ENCODE data around the gene EXOC2.

EXOC2 gene

DNA sequence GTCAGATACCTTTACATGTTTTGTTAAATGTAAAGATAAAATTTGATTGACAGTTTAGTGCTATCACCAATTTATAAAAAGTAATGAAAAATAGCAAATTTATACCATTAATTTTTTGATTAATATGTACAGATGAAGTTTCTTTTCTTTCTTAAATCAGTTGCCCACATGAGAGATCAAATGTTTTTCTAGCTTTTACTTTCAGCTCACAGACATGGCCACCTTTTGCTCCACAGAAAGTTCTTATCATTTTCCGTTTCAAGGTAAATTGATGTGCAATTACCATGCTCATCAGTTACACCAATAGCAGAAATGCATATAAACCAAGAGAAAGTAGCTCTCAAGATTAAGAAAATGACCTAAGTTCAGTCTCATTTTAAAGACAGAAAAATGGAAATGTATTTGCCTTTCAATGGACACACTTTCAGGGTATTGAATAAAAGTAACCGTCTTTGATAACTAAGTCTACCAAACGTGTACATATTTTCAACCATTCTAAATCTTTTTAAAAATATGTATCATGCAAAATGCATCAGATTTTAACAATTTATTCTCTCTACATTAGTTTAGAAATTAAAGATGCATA, 16.6 kb upstream of the EXOC2 start:
- Histone ChIP-seq H3K4me1 (no peaks in the 10 kb centered on the region), H3K36me3 (ENCODE audit: control insufficient read depth, insufficient read depth, low read length) (no peaks in the 10 kb centered on the region), H3K27me3 (ENCODE audit: control insufficient read depth, insufficient read depth, low read length) (no peaks in the 10 kb centered on the region), H3K4me3 (ENCODE audit: low read depth, low read length) (no peak overlapping the region), H3K9me3 (ENCODE audit: control insufficient read depth, low read length) (no peaks in the 10 kb centered on the region), H2AFZ (no peak overlapping the region), H3K9ac (no peak overlapping the region), H3K27ac (no peak overlapping the region), H3K4me2 (ENCODE audit: low read length) (no peak overlapping the region), H3K79me2 (no peaks in the 10 kb centered on the region)
- TF ChIP-seq, protein P1, sequence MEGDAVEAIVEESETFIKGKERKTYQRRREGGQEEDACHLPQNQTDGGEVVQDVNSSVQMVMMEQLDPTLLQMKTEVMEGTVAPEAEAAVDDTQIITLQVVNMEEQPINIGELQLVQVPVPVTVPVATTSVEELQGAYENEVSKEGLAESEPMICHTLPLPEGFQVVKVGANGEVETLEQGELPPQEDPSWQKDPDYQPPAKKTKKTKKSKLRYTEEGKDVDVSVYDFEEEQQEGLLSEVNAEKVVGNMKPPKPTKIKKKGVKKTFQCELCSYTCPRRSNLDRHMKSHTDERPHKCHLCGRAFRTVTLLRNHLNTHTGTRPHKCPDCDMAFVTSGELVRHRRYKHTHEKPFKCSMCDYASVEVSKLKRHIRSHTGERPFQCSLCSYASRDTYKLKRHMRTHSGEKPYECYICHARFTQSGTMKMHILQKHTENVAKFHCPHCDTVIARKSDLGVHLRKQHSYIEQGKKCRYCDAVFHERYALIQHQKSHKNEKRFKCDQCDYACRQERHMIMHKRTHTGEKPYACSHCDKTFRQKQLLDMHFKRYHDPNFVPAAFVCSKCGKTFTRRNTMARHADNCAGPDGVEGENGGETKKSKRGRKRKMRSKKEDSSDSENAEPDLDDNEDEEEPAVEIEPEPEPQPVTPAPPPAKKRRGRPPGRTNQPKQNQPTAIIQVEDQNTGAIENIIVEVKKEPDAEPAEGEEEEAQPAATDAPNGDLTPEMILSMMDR (IDR thresholded peaks at IDR 0.05), result no peak

GRCh38 chr6:708237-708598, 15.3 kb upstream of the EXOC2 start:
- H3K4me2 ChIP-seq (ENCODE audit: low read length), result no peak overlapping the region
- H2AFZ ChIP-seq, result no peak overlapping the region
- no peaks in the 10 kb centered on the region for H3K36me3 ChIP-seq (ENCODE audit: control insufficient read depth, insufficient read depth, low read length)
- H3K4me1 ChIP-seq, result no peaks in the 10 kb centered on the region
- H3K9me3 ChIP-seq (ENCODE audit: control insufficient read depth, low read length), result no peaks in the 10 kb centered on the region
- H3K4me3 ChIP-seq (ENCODE audit: low read depth, low read length), result no peak overlapping the region
- H3K79me2 ChIP-seq, result no peaks in the 10 kb centered on the region
- no peak overlapping the region for H3K9ac ChIP-seq
- TF ChIP-seq, protein P1 (IDR thresholded peaks at IDR 0.05), result no peak
- no peaks in the 10 kb centered on the region for H3K27me3 ChIP-seq (ENCODE audit: control insufficient read depth, insufficient read depth, low read length)
- no peak overlapping the region for H3K27ac ChIP-seq

- Histone ChIP-seq H3K4me2 (ENCODE audit: low read length) (no peak overlapping the region), H3K4me3 (ENCODE audit: low read depth, low read length) (no peak overlapping the region), H3K27ac (no peak overlapping the region), H2AFZ (no peak overlapping the region), H3K79me2 (no peaks in the 10 kb centered on the region), H3K4me1 (no peaks in the 10 kb centered on the region), H3K36me3 (ENCODE audit: control insufficient read depth, insufficient read depth, low read length) (no peaks in the 10 kb centered on the region), H3K9ac (no peak overlapping the region), H3K27me3 (ENCODE audit: control insufficient read depth, insufficient read depth, low read length) (no peaks in the 10 kb centered on the region), H3K9me3 (ENCODE audit: control insufficient read depth, low read length) (no peaks in the 10 kb centered on the region)
- TF ChIP-seq, protein P1 (IDR thresholded peaks at IDR 0.05), result no peak
Observed at GRCh38 chr6:707576-708236, 14.8 kb upstream of the EXOC2 start.

DNA sequence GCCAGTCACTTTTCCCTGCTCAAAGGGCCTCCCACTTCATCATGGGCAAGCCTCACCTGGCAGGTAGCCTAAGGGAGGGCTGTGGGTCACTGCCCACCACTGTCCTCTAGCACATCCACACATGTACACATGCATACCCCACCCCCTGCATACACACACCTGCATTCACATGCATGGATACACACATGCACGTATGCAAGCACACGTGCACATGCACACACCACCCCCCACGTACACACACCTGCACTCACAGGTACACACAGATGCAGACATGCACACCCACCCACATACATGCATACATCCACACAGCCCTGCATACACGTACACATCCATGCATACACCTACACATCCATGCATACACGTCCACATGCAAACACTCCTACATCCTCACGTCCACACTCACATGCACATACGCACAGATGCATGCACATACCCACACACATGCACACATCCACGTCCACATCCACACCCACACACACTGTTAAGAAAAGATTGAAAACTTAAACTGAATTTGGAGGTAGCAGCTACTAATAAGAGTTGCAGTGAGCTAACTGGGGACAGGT, 14.0 kb upstream of the EXOC2 start:
- Histone ChIP-seq H3K79me2 (no peaks in the 10 kb centered on the region), H3K9me3 (ENCODE audit: control insufficient read depth, low read length) (no peaks in the 10 kb centered on the region), H3K4me3 (ENCODE audit: low read depth, low read length) (no peak overlapping the region), H3K4me2 (ENCODE audit: low read length) (no peak overlapping the region), H3K9ac (no peak overlapping the region), H2AFZ (no peak overlapping the region), H3K4me1 (no peaks in the 10 kb centered on the region), H3K36me3 (ENCODE audit: control insufficient read depth, insufficient read depth, low read length) (no peaks in the 10 kb centered on the region), H3K27ac (no peak overlapping the region), H3K27me3 (ENCODE audit: control insufficient read depth, insufficient read depth, low read length) (no peaks in the 10 kb centered on the region)
- TF ChIP-seq, protein P1 (IDR thresholded peaks at IDR 0.05), result no peak

DNA sequence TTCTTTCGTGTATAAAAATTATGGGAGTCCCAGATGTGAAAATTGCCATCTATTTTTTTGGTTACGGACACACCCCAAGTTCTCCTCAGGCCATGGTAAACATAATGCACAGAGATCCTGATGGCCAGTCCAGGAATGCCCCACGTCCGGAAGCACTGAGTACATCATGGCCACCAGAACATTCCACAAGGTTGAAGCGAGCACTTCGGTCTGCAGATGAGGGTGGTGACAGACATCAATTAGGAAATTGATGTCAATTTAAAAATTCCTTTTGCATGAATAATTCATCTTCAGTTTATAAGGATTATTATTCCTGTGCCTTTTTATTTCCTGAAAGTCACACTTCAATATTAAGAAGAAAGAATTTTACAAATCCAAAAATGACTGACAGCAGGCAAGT, 13.2 kb upstream of the EXOC2 start:
- H3K27ac ChIP-seq, result no peak overlapping the region
- H3K9me3 ChIP-seq (ENCODE audit: control insufficient read depth, low read length), result no peaks in the 10 kb centered on the region
- no peak overlapping the region for H2AFZ ChIP-seq
- H3K27me3 ChIP-seq (ENCODE audit: control insufficient read depth, insufficient read depth, low read length), result no peaks in the 10 kb centered on the region
- no peaks in the 10 kb centered on the region for H3K4me1 ChIP-seq
- H3K4me3 ChIP-seq (ENCODE audit: low read depth, low read length), result no peak overlapping the region
- no peaks in the 10 kb centered on the region for H3K79me2 ChIP-seq
- H3K9ac ChIP-seq, result no peak overlapping the region
- no peak overlapping the region for H3K4me2 ChIP-seq (ENCODE audit: low read length)
- no peaks in the 10 kb centered on the region for H3K36me3 ChIP-seq (ENCODE audit: control insufficient read depth, insufficient read depth, low read length)
- TF ChIP-seq, protein P1 (IDR thresholded peaks at IDR 0.05), result no peak

Measured in parathyroid adenoma (tissue), 2 donors.